HG03159 (cell line): ENCODE results near the gene GRID1.

ENCODE experiments used
- ATAC-seq: cut with Tn5 transposase; IDR thresholded peaks from one replicate; pipeline ENCODE4 v1.9.1; 2021; ENCODE audit warnings: mild to moderate bottlenecking, moderate library complexity; ENCODE audit not compliant: unreplicated experiment

Gene GRID1

DNA sequence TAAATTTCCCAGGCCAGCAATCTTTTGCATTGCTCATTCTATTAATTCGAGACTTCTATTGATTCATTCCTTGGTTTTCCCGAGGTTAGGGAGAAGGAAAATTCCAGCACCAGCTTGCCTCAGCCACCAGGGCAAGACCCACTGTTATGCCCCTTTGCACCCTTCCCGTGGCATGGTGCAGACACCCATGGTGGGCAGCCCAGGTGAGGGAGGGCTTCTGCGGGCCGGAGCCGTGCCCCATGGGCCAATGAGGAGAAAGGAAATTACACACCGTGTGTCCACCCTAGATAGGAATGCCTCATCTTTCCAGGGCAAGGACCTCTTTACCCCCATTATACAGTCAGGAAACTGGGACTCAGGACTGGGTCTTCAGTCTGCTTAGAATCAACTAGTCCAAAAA lies 4.5 kb upstream of the GRID1 start:
- ATAC-seq: no peak

DNA sequence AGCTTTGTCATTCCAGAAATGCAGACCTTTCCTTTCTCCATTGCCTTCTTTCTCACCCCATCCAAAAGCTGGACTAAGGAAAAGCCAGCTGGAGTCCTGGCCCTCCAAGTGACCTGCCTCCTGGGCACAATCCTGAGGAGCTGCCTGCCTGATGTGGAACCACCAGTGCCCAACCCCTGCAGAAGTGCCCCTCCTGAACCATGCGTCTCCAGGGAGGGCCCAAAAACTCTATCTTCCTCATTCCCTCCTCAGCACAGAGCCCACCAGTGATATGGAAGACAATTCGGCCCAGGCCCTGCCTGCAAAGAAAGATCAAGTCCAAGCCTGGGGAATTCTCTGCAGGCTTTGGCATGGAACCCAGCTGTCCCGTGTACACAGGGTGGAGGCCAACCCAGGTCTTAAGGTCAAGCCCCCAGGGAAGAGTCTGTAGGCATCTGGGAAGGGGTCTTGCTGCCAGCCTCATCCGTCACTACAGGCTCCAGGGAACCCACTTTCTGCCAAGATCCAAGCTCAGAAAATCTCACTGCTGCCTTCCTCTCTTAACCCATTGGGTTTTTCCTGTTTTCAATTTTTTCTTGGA lies 3.5 kb upstream of the GRID1 start:
- ATAC-seq: no peak

DNA sequence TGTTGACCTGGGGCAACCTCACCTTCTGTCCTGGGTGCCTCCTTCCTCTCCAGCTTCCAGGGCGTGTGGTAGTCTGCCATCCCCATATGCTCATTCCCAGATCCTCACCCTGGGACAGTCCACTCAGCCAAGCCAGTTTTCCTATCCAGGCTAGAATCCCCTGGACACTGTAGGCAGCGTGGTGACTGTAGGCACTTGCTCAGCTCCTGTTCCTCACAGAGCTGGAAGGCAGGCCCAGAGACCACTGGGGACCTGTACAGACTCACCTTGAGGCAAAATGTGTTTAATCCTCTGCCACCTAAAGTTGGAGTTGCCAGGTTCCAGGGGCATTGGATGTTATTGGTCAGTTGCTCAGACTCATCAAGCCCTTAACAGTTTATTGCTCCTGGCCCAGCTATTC lies 2.4 kb upstream of the GRID1 start:
- ATAC-seq: no peak

DNA sequence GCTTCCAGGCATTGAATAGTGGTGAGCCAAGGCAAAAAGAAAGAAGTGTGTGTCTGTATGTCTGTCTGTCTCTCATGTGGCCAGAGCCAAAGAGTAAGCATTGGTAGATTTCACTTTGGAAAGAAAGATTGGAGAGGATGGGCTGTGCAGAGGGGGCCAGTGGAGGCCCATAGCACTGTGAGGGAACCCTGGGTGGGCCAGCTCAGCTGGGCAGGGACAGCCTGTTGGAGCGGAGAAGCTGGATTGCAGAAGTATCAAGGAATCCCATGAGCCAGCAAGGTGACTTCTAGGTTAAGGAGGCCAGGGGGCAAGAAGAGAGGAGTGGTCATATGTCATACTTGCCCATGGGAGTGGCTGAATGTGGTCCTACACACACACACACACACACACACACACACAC lies 1.5 kb upstream of the GRID1 start:
- ATAC-seq: no peak

DNA sequence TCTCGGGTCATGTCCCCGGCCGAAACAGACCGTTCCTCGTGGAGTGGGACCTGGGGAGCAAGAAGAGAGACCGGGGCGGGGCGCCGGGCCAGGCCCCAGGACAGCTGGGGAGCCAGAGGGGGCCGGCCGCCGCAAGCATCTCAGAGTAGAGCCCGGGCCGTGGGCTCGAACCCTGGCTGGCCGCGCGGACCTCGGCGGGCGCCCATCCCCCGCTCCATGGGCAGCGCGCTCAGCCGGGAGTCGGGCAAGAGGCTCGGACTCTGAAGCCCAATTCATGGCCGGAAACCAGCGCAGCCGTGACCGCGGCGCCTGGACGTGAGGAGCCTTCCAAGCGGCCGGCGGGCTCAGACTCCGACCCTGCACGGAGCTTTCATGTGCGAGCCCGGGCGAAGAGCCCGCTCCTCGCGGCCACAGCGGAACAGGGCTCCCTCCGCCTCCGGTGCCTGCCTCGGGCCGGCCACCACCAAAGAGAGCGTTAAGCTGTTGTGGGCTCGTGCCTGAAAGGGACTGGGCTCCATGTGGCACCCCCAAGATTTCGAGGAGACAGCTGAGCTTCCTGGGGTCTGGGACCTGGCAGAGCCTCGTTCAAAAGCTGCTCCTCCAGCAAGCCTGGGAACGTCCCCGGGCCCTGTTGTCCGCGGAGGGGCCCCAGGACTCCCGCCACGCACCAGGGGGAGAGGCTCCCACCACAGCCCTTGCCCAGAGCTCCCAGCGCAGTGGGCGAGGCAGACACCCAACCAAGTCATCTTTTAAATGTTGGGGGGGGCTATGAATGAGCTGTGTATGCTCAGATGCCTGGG lies 757 bp upstream of the GRID1 start:
- ATAC-seq: no peak

DNA sequence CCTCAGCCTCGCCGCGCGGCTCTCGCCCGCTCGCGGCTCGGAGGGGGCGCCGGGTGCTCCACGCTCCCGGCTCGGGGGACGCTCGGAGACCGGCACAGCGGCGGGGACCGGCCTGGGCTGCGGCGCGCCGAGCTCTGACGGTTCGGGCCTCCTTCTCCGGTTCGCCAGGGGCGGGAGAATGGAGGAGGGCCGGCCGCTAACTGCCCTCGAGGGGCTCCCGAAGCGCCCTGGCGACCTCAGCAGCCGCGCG lies 232 bp upstream of the GRID1 start:
- ATAC-seq: no peak

DNA sequence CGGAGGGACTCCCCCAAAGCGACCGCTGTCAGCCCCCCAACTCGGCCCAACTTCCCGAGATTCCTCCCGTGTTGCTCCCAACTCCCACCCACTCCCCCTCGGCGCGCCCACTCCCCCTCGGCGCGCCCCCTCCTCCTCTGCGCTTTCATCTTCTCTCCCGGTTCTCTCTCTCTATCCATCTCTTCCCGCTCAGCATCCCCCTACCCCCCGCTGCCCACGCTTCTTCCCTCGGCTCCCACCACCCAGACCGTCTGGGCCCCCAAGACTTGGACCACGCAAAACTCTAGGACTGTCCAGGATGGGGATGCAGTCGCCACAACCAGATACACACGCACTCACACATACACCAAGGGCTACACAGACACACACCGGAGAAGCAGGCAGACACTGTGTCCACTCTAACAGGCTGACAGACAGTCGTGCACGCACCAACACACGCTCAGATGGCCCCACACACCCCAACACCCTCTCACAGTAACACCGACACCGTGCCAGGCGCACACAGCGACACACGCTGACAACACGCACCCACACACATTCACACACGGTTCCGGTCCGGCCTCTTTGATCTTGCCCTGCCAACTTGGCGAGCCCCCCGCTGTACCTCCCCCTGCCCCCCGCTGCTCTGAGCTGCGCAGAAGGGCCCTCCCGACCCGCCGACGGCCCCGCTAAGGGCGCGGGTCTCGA lies 1.1 kb downstream of the GRID1 start:
- ATAC-seq: no peak

DNA sequence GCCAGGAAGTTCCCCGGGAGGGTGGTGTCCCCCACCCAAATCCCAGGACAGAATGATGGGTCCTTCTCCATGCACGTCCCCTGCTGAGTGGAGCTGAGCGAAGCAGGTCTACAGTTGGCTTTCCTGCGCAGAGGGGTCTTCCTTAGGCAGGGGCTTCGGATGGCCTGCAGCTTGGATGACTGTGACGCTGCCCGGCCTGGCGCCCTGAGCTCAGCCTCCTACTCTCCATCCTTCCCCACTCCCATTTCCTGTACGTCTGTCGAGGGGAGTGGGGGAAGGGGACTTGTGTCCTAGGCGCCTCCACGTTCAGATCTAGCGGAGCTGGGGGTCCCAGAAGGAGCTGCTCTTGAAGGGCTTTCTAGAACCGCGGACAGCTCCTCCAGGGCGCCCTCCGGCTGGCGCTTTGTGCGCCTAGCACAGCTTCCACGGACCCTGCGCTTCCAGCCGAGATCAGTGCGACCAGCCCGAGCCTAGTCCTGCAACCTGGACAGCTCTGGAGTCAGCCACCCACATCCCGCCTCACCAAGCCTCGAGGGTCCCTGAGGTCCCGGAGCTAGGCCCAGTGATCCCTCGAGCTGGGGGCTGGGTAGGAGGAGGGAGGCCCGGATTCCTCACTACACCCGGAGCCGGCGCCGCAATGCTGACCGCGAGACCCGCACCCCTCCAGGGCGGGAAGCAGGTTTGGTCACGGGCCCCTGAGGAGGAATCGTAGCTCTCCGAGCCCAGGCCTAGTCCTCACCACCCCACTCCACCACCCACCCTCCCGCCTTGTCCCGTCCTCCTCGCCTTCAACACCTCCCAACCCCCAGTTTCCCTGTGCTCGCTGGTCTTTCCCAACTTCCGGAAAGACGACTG lies 1.9 kb downstream of the GRID1 start:
- ATAC-seq: no peak

DNA sequence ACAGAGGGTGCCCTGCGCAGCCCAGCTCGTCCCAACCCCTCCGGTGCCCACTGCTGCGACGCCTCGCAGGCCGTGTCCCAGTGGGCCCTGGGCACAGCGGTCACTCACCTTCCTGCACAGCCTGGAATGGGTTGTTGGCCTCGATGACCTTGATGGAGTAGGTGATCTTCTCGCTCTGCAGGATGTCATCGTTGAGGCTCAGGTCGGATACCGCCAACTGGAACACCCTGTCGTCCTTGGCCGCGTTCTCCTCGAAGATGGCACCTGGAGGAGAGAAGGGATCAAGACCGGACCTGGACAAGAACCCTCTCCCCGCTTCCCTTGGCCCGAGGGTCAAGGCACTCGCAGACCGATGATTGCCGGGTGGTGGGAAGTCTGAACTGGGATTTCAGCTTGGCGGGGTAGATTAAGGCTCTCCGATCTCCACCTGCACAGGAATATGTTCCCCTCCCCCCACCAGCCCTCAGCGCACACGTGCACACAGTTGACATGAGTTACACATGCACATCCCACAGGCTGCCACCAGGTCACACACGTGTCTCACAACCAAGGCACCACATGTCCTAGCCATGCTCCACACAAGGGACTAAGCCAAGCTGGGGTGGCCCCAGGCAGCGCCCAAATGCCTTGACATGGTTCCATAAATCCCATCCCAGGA lies 2.6 kb downstream of the GRID1 start:
- no peak for ATAC-seq

DNA sequence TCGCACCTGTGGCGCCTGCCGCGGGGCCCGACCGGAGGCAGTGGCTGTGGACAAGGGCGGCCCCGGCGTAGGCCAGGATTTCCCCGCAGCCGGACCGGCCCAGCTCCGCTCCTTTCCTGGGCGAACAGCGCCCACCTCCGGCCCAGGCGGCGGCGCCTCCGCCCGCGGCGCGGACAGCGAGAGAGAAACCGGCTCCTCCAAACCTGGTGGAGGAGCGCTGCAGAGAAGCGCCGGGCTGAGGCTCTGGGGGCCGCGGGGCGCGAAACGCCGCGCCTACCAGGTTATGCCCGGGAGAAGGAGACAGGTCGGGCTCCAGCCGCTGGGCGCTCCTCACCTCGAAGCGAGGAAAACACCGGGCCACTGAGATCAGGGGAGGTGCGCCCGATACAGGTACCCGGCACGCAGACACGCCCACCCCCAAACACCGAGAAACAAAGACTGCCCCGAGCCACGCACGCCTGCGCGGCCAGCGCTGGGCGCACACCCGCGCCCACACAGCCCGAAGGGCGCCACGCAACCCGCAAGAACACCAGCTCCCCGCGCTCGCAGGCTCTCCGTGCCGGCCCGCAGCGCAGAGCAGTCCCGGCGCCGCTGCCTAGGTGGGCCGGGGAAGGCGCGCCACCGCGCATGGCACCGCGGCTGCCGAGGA lies 3.3 kb downstream of the GRID1 start:
- no peak for ATAC-seq

DNA sequence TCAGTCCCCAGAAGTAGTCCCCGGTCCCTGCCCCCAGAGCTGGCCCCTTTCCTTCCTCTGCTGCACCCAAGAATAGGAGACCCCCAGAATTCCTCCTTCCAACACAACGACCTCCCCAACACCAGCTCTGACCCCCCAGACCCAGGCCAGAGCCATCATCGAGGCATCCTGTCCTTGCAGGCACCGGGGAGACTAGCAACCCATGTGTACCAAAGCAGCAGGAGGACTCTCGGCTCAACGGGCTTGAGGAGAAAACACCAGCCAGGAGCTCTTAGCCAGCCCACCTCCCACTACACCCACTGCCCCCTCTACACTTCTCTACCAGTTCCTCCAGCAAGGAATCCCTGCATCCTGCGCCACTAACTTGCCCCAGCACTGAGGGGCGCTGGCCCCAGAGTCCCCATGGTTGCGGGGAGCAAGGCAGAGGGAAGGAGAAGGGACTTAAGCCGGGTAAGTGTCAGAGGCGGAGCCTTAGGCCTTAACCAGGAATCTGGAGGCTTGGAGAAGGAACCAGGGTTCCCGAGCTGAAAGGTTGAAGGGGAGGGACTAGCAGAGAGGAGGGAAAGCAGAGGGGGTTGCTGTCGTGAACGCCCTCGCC lies 3.9 kb downstream of the GRID1 start:
- no peak for ATAC-seq

DNA sequence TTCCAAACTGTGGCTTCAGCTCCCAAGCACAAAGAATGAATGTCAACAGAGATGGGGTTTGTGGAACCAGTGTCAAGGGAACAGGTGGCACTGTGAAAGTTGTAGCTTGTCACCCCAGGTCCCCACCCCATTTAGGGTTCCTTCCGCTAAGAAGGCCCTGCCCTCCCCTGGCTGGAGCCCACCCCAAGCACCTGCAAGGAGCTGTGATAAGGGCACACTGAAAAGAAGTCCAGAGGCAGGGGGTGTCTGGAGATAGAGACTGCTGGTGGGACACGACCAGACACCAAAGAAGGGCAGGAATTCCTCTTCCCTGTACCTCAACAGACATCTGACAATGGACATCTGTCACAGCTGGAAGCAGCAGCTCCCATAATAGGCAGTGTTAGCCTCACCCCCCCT lies 4.5 kb downstream of the GRID1 start:
- no peak for ATAC-seq

DNA sequence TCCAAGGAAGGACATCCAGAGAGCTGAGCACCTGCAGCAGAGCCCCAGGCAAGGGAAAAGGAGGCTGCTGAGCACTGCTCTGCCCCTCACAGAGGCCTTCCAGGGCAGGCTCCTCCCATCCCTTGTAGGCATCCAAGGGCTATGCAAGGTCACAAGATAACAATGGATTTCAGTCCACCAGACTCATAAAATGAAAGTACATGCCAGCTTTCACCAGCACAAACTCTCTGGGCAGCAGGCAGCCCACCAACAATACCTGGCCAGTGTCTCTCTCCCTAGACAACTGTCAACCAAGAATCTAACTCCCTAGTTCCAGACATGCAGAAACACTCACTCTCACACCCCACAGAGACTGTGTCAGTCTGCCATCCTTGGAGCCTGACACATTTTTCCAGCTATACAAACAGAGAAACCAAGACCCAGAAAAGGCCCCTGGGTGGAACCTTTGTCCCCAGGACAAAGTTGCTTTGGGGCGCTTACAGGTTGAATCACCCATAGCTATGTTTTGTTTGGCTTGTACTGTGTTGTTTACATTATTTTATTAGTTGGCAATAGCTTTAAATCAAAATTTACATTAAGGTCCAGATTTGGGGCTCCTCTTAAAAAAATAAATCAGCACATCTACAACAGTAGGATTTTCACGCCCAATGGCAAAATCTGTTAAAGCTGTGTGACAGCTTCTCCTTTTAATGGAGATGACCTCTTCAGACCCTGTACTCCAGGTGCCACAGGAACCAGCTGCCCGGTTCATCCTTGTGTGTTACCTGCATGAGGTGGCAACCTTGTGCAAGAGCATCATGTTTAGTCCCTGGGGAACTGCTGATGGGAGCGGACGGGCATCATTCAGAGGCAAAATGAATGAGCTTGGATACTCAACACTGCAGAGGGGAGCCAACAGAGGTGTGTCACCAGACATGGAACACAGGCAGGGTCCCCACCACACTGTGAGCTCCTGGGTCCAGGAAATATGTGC lies 5.2 kb downstream of the GRID1 start:
- no peak for ATAC-seq

DNA sequence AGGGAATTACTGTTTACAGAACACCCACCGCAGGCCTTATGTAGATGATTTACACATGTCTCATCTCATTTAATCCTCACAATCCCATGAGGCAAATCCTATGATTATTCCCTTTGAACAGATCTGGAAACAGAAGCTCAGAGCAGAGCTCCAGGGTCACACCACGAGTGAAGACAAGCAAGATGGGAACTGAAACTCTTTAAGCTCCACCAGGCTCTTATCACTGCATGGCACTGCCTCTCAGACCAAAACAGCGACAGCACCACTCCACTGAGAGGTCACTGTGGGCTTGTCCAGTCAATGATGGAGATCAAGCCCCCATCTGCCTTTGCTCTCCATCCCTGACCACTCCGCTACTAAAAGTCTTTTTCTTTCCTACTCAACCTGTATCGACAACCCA lies 5.9 kb downstream of the GRID1 start:
- no peak for ATAC-seq

DNA sequence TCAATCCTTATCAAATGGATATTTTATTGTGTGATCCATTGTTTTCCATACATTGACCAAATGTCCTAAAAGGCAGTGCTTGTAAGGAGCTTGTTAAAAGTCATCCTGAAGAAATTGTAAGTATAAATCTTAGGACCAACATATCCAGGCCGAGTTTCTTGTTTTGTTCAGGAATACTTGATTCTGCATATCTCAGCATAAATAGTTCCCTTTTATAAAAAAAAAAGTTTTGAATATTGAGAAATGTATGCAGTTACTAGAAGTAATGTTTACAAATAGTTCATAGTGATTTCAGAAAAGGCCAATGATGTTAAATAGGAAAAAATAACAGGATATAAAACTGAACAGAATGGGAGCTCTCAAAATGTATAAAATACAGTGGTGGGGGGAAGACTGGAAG lies 6.6 kb downstream of the GRID1 start:
- no peak for ATAC-seq

DNA sequence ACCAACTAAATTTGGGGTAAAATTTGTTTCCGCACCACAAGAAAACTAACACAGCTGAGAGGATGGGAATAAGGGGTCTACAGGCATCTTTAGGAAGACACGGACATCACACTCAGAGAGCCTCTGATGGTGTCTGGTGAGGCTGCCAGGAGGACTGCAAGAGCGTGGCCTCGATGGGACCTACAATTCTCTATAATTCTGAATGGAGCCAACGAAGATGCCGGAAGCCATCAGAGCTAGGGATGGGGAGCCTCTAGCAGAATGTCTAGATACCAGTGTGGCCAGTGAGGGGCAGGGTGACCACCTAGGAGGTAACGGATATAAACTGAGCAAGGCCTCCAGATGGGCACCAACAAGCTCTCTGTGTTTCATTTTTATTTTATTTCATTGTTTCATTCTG lies 7.5 kb downstream of the GRID1 start:
- ATAC-seq: no peak

DNA sequence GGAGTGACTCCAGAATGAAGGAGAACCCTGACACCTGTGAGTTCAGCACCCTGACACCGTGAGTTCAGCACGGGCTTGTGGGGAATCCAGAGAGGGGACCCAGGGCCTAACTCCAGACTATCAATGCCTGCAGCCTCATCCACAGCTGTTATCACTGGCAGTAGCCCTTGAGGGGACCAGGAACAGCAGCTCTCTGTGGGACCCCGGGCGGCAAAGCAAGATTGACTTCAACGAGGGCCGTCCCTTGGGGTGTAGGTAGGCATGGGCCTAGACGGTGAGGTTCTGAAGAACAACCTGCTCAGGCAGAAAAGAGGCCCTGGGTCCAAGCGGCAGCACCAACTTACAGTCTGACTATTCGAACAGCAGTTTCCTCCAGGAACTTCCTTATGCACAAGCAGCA lies 8.9 kb downstream of the GRID1 start:
- no peak for ATAC-seq

DNA sequence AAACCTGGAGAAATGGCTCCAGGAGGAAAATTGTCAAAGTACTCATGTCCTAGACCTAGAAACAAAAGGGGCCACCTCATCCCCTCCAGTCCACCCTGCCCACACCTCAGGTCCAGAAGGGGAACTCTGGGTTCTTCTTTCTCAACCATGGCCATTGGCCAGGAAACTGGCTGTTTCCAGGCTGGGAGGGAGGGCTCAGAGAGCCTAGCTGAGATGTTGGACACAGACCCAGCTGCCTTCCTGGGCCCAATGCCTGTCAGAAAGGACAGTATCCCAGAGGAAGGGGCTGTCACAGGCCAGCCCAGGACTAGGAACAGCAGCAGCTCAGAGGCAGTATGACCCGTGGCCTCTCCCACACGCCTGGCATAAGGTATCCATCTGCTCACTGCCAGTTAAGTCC lies 9.6 kb downstream of the GRID1 start:
- no peak for ATAC-seq

DNA sequence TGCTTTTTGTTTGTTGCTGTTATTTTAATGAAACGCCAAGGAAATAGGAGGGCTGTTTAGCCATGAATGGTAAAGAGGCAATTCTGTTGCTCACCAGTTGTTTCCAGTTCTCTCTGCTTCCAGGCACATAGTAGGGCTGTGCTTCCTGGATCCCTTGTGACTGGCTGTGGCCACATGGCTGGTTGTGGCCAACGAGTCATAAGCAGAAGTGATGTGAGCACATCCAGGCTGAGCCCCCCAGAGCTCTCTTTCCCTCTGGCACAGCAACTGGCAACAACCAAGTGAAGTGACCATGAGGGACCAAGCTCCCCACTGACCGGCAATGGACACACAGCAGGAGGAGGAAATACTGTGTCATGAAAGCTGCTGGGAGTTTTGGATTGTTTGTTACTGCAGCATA lies 10.3 kb downstream of the GRID1 start:
- ATAC-seq: no peak
